Heart left ventricle (tissue), 16 donors: ENCODE data around the gene CHID1. TPM values are rescaled to one million over a fixed set of nuclear protein-coding genes. Genes with fewer than 3 reads are reported as not detected.

Experiments used
- ATAC-seq, 4 donors: fragments of 200-7000 bp; cut with Tn5 transposase; one replicate each; pipeline ENCODE4 v1.9.1; 2020 to 2022; ENCODE audit warnings: moderate library complexity in 4 of 4, mild to moderate bottlenecking in 3 of 4, moderate number of reproducible peaks in 1 of 4
- DNase-seq, 5 donors: peaks; one replicate each; pipeline ENCODE4 v3.0.0-alpha.2; 2020
- H3K27ac ChIP-seq, 12 donors: fragments of 200-600 bp; sonication (generic) in 4 of 12; one replicate each; pipeline versions ENCODE4 v1.5.0 to v1.8.0; 2016 to 2022; ENCODE audit warnings: mild to moderate bottlenecking in 2 of 12
- H3K27me3 ChIP-seq, 9 donors: fragments of 200-600 bp; sonication (generic) in 2 of 9; one replicate each; pipeline versions ENCODE4 v1.5.1 to v1.8.0; 2016 to 2022; ENCODE audit warnings: mild to moderate bottlenecking in 3 of 9
- H3K36me3 ChIP-seq, 9 donors: fragments of 200-600 bp; sonication (generic) in 2 of 9; one replicate each; pipeline versions ENCODE4 v1.5.0 to v1.8.0; 2018 to 2022; ENCODE audit warnings: mild to moderate bottlenecking in 2 of 9
- H3K4me1 ChIP-seq, 12 donors: fragments of 200-600 bp; sonication (generic) in 4 of 12; one replicate each; pipeline versions ENCODE4 v1.5.0 to v1.8.0; 2016 to 2022; ENCODE audit warnings: mild to moderate bottlenecking in 3 of 12
- H3K4me3 ChIP-seq, 12 donors: fragments of 200-600 bp; sonication (generic) in 4 of 12; one replicate each; pipeline versions ENCODE4 v1.5.0 to v1.8.0; 2017 to 2022; ENCODE audit warnings: mild to moderate bottlenecking in 9 of 12, moderate library complexity in 4 of 12
- H3K9me3 ChIP-seq, 12 donors: fragments of 200-600 bp; sonication (generic) in 4 of 12; one replicate each; pipeline versions ENCODE4 v1.5.0 to v1.8.0; 2016 to 2022; ENCODE audit warnings: mild to moderate bottlenecking in 1 of 12
- POLR2A ChIP-seq, 2 donors: fragments of 450-650 bp; IDR thresholded peaks; one replicate each; pipeline ENCODE4 v1.6.1; 2017; ENCODE audit warnings: antibody characterized with exemption in 2 of 2, mild to moderate bottlenecking in 2 of 2, moderate library complexity in 2 of 2
- WGBS, 4 donors: extraction: QIAGEN DNeasy Blood & Tissue Kit in 2 of 4; methylation state at CpG; one replicate each; pipeline versions ENCODE4 v1.1.5 to v1.1.7; 2013 to 2018; 5-methylcytosine and 5-hydroxymethylcytosine counted together
- intact Hi-C, 10 donors: fragments of 100-400 bp; cut with DNase I; formaldehyde crosslinking; loops; one replicate each; pipeline versions ENCODE4 v1.11.1 to v1.14.2; 2022
- polyA plus RNA-seq, 2 donors: library from polyadenylated mRNA; stranded (reverse); fragments of 200-250 nt; gene quantifications; one replicate each; pipeline ENCODE4 v1.2.3, GENCODE V29; 2013
- total RNA-seq, 9 donors: library from RNA; depleted of rRNA in 2 of 9; stranded (reverse); fragments of >200 nt in 2 of 9; fragmentation: NEBNext Ultra II Directional in 3 of 9; extraction: Animal tissue kit (Norgen Biotek cat#: 25700) in 3 of 9; gene quantifications; one replicate each; pipeline versions ENCODE4 v1.1.0 to v1.2.4, GENCODE V29; 2016 to 2023
- TF ChIP-seq, protein P1 (sequence below), 12 donors: fragments of 200-600 bp; sonication (generic) in 4 of 12; IDR thresholded peaks; one replicate each; pipeline versions ENCODE4 v1.5.0 to v1.8.0; 2018 to 2022; ENCODE audit warnings: antibody characterized with exemption in 12 of 12, mild to moderate bottlenecking in 5 of 12
- donor health status: ischemic (EF 13 %, LVEDD 7.1; RV severe dilation, severe dysfunction).
- donor health status: healthy with polysubstance abuse.
- donor health status: DM: no; HTN: yes; CAD: no.
- donor health status: DM: no; HTN: no; CAD: no.
- donor health status: ischemic (EF 25% LVEDD 6.9; RV normal size, moderate dysfunction).
- donor health status: ischemic (EF 25% LVEDD 5.7; RV mildly dilated, moderate dysfunction).
- donor health status: healthy.
- donor health status: DM: yes; HTN: yes; CAD: no.
- donor health status: ischemic (EF 35%, LVEDD 5.7; RV mildly dilated, moderate dysfunction).
- donor health status: nonischemic (EF 11% LVEDD 7.7; RV severe dilation, severe dysfunction).
- donor health status: DM: yes; HTN: yes; CAD: no.
- donor health status: PGD.
- donor health status: ischemic (EF 29% LVEDD 5.4; RV normal size, mild dysfunction).
- donor health status: nonischemic (EF 23%, LVEDD 6.1; RV moderate dilation, normal function).

The CHID1 gene
- total and polyA plus RNA-seq, 11 donors, result 30.8 to 87.7 (median 55.3) TPM

DNA sequence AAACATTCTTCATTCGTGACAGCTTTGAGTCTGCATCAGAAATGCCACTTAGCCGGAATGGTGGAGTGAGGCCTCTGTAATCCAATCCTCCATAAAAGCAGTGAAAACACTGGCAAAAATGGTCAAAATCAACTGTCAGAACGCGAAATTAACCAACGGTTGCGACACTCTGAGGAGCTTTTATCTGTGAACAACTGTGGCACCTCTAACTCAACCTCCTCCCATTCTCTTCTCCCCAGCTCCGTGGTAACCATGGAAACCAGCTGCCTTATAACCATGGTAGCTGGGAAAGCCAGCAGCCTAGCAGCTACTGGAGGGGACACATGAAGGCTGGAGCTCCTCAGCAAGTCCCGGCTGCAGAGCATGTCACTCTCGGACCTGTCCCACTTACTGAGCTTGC lies 35.4 kb upstream of the CHID1 start:
- Histone ChIP-seq H3K27ac (no peak overlapping the region), H3K36me3 (peaks cover 0 to 53% (median 16%) of the 10 kb centered on the region in 9 donors), H3K4me3 (no peak overlapping the region), H3K27me3 (no peaks in the 10 kb centered on the region), H3K4me1 (peaks cover 0 to 21% (median 14%) of the 10 kb centered on the region in 12 donors), H3K9me3 (peaks cover 0 to 17% (median 8%) of the 10 kb centered on the region in 12 donors)
- DNase-seq, result peak in 1 of 5 donors; percentile 28
- ATAC-seq, result no peak
- TF ChIP-seq POLR2A (IDR thresholded peaks at IDR 0.05), result no peak
- TF ChIP-seq, protein P1, sequence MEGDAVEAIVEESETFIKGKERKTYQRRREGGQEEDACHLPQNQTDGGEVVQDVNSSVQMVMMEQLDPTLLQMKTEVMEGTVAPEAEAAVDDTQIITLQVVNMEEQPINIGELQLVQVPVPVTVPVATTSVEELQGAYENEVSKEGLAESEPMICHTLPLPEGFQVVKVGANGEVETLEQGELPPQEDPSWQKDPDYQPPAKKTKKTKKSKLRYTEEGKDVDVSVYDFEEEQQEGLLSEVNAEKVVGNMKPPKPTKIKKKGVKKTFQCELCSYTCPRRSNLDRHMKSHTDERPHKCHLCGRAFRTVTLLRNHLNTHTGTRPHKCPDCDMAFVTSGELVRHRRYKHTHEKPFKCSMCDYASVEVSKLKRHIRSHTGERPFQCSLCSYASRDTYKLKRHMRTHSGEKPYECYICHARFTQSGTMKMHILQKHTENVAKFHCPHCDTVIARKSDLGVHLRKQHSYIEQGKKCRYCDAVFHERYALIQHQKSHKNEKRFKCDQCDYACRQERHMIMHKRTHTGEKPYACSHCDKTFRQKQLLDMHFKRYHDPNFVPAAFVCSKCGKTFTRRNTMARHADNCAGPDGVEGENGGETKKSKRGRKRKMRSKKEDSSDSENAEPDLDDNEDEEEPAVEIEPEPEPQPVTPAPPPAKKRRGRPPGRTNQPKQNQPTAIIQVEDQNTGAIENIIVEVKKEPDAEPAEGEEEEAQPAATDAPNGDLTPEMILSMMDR (IDR thresholded peaks at IDR 0.05), result no peak
- intact Hi-C loops, result no loop called here
- 76 to 81% (median 78%) methylated on average over 9 of the region's 9 CpGs for whole genome bisulfite sequencing, 4 donors

DNA sequence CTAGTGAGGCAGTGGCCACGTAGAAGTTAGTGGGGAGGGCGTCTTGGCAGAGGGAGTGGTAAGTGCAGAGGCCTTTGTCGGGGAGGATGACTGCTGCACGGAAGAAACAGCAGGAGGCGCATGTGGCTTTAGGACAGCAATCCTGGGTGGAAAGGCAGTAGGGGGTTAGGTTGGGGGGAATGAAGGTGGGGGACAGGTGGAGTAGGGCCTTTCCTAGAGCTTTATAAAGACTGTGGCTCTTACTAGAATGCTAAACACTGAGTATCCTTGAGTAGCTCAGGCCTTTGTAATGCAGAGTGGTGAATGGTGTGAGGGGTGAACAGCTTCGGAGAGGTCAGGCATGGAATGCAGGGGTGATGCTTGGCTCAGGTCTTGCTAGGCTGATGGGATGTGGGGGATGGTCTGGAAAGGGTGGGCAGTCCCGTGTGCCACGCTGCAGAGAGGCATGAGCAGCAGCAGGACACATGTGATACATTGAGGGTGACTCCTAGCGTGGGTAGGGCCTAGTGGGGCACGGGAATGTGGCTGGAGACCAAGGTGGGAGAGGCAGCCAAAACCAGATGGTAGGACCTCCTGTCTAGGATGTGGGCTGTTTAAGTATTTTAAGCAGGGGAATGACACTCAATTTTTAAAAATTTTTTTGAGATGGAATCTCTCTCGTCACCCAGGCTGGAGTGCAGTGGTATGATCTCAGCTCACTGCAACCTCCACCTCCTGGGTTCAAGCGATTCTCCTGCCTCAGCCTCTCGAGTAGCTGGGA lies 34.3 kb upstream of the CHID1 start:
- no peaks in the 10 kb centered on the region for H3K27me3 ChIP-seq
- peaks cover 0 to 53% (median 16%) of the 10 kb centered on the region in 9 donors for H3K36me3 ChIP-seq
- peaks cover 0 to 31% (median 21%) of the 10 kb centered on the region in 12 donors for H3K4me1 ChIP-seq
- ATAC-seq, result peak in 1 of 4 donors; percentile 33
- intact Hi-C loops, result no loop called here
- H3K27ac ChIP-seq, result no peak overlapping the region
- TF ChIP-seq, protein P1 (IDR thresholded peaks at IDR 0.05), result no peak
- no peak for TF ChIP-seq POLR2A (IDR thresholded peaks at IDR 0.05)
- peak in 1 of 5 donors; percentile 27 for DNase-seq
- WGBS, 4 donors, result 78 to 85% (median 80%) methylated on average over 13 of the region's 13 CpGs
- H3K9me3 ChIP-seq, result peaks cover 0 to 15% (median 8%) of the 10 kb centered on the region in 12 donors
- no peak overlapping the region for H3K4me3 ChIP-seq

DNA sequence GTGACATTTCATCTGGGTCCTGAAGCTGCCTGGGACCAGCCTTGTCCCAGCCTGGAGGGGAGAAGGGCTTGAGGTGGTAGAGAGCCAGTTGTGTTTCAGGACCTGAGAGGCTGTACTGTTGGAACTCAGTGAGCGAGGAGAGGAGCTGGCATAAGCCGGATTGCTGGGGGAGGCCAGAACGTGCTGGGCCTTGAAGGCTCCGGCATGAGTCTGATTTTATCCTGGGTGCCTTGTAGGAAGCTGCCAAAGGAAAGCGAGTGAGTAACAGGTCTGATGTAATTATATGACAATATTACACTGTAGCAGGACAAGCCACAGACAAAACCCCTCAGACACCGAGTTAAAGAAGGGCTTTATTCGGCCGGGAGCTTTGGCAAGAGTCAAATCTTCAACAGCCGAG lies 32.2 kb upstream of the CHID1 start:
- H3K4me1 ChIP-seq, result peaks cover 0 to 49% (median 22%) of the 10 kb centered on the region in 12 donors
- 78 to 84% (median 80%) methylated on average over 9 of the region's 9 CpGs for WGBS, 4 donors

More for the DNA sequence above, 32.2 kb upstream of the CHID1 start:
- ATAC-seq, result peak in 2 of 4 donors; percentile 33 to 61
- Histone ChIP-seq H3K9me3 (no peaks in the 10 kb centered on the region), H3K27me3 (no peaks in the 10 kb centered on the region), H3K36me3 (peaks cover 0 to 40% (median 18%) of the 10 kb centered on the region in 9 donors), H3K4me3 (no peak overlapping the region), H3K27ac (no peak overlapping the region)
- intact Hi-C loops, result no loop called here
- TF ChIP-seq POLR2A (IDR thresholded peaks at IDR 0.05), result no peak
- TF ChIP-seq, protein P1 (IDR thresholded peaks at IDR 0.05), result no peak
- DNase-seq, result peak in 1 of 5 donors; percentile 29
